DMS114 treated with DMSO at 0.1 percent for 48 hours (cell line): ENCODE results near the gene CNTRL.
"Not testable (repeated sequence)": the region's sequence is repeated elsewhere in the genome, so short reads cannot be mapped to it uniquely, and the experiment has no call there.

Experiments used
- DNase-seq: peaks from one replicate; lab custom pipeline; 2025; ENCODE audit not compliant: unreplicated experiment; lab: John Stamatoyannopoulos, UW

The CNTRL gene

GRCh38 chr9:121125590-121125989 lies 50.8 kb downstream of the CNTRL start:
- no peak for DNase-seq

DNA sequence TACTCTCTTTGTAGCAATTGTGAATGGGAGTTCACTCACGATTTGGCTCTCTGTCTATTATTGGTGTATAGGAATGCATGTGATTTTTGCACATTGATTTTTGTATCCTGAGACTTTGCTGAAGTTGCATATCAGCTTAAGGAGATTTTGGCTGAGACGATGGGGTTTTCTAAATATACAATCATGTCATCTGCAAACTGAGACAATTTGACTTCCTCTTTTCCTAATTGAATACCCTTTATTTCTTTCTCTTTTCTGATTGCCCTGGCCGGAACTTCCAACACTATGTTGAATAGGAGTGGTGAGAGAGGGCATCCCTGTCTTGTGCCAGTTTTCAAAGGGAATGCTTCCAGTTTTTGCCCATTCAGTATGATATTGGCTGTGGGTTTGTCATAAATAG lies 54.6 kb downstream of the CNTRL start:
- DNase-seq, result not testable (repeated sequence)

- DNase-seq, result no peak
Measured at GRCh38 chr9:121133104-121133816, 58.5 kb downstream of the CNTRL start.

GRCh38 chr9:121135642-121136041 lies 60.9 kb downstream of the CNTRL start:
- DNase-seq, result no peak

DNA sequence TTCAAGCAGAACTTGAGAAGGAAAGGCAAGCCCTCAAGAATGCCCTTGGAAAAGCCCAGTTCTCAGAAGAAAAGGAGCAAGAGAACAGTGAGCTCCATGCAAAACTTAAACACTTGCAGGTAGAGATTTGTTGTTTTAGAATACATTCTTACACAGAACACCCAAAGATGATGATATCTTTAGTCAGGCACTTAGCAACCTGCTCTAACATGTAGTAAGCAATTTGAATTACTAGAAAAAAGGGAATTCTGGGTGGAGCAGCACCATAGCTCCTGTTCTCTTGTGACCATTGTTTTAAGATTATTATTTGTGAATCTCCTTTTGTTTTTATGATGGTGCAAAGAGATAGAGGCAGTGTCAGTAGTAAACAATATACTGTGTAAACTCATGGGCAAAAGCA lies 63.8 kb downstream of the CNTRL start:
- DNase-seq, result no peak

DNA sequence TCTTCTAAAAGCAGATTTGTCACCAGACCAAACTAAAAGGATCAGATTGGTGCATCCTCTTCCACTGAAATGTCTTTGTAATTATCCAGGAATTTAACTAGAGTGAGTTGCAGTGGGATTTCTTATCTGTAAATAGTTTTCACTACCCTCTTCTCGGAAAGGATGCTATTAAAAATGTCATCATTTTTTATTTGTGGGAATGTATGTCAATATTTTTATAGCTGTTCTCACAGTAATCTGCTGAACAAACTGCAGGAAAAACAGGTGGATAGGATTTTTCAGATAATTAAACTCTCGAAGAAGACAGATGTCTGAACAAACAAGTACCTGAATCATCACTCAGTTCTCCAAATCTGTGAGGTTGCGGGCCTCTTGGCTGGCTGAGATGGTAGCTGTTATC lies 64.2 kb downstream of the CNTRL start:
- DNase-seq, result no peak

GRCh38 chr9:121140162-121140561 lies 65.4 kb downstream of the CNTRL start:
- DNase-seq, result no peak

DNA sequence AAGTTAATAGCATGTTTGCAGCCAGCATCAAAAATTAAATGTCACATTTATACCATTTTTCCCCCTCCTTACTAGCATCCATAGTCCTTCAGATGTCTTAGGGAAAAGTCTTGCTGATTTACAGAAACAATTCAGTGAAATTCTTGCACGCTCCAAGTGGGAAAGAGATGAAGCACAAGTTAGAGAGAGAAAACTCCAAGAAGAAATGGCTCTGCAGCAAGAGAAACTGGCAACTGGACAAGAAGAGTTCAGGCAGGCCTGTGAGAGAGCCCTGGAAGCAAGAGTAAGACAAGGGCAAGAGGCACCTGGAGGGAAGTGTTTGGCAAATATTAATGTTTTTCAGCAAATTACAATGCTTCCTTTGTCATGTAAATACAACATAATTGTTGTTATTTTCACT lies 66.6 kb downstream of the CNTRL start:
- DNase-seq, result no peak

- no peak for DNase-seq
Measured at GRCh38 chr9:121141706-121142105, 67.0 kb downstream of the CNTRL start.

GRCh38 chr9:121143771-121144170 lies 69.0 kb downstream of the CNTRL start:
- no peak for DNase-seq

- no peak for DNase-seq
Measured at GRCh38 chr9:121144482-121144881, 69.7 kb downstream of the CNTRL start.

DNA sequence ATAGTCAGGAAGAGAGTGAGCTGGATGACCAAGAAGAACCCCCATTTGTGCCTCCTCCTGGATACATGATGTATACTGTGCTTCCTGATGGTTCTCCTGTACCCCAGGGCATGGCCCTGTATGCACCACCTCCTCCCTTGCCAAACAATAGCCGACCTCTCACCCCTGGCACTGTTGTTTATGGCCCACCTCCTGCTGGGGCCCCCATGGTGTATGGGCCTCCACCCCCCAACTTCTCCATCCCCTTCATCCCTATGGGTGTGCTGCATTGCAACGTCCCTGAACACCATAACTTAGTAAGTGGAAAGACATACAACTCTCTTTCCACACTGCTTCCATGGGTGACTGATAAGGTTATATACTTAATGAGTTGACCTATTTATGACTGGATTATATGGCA lies 75.4 kb downstream of the CNTRL start:
- no peak for DNase-seq

DNA sequence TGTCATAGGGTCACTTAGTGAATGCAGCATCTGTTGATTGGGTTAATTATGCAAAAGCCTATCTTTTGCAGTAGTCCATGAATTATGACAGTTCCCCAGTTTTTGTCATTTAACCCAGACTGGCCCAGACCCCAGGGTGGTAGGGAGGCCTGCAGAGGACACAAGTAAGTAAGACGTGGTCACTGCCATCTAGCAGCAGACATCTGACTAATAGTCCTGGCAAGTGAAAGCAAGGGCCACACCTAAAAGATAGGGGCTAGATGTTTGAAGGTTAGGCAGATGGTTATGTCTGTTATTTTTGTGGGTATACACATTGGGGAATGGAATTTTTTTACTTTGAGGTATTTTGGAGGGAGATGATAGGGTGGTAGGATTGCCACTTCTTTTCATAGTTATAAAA lies 78.9 kb downstream of the CNTRL start:
- DNase-seq, result no peak

GRCh38 chr9:121154782-121155181 lies 80.0 kb downstream of the CNTRL start:
- DNase-seq, result no peak

DNA sequence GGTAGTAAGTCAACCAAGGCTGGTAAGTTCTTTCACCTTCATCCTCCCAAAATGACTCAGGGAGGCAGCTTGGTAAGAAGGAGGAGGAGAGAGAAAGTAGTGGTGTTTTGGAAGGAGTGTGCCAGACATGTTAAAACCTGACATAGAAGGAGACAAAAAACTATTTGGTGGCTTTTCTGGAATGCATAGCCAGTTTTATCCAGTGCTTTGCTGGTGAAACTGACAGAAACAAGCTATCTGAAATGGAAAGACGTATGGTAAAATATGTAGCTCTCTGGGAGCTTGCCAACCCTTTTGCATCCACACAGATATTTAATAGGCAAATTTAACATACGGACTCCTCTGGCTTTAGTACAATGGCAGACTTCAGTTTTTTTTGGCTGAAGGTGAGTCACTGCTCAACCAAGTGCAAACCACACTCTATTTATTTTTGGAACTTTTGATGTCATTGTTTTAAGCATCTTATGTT lies 81.5 kb downstream of the CNTRL start:
- DNase-seq, result no peak

DNA sequence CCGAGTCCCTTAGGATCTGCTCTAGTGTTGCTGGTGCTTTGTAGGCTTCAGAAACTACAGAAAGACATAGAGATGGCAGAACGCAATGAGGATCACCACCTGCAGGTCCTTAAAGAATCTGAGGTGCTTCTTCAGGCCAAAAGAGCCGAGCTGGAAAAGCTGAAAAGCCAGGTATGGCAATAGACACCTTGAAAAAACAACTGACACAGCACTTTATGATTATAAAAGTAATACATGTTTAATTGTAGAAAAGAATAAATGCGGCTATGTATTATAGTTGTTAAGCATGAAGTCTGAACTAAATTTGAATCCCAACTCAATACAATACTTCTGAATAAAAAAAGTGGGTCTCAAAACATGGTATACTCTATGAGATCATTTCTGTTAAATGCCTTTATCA lies 83.2 kb downstream of the CNTRL start:
- DNase-seq, result no peak

- no peak for DNase-seq
Measured at GRCh38 chr9:121160025-121160424, 85.3 kb downstream of the CNTRL start.

- no peak for DNase-seq
Measured at GRCh38 chr9:121168052-121168451, 93.3 kb downstream of the CNTRL start.

GRCh38 chr9:121169094-121169601 lies 94.4 kb downstream of the CNTRL start:
- DNase-seq, result no peak

GRCh38 chr9:121171236-121171635 lies 96.5 kb downstream of the CNTRL start:
- no peak for DNase-seq

GRCh38 chr9:121172726-121173487 lies 98.2 kb downstream of the CNTRL start:
- no peak for DNase-seq

DNA sequence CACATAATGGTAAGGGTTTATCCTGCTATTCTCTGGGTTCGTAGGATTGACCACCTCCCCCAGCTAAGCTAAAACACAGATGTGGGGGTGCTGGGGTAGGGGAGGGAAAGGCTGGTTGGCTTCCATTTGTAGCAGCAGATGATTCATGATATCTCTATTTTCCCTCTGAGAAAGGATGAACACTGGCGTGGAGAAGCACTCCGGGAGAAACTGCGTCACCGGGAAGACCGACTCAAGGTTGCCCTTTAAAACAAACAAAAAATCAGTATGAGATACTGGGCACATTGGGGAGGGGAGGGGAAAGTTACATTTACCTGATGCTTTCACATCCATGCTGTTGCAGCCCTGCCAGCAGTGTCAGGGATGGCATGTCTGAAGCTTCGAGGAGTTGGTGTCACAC lies 98.7 kb downstream of the CNTRL start:
- no peak for DNase-seq
